Muscle of back (tissue), 11 donors: ENCODE measurements around the gene ZNF12. TPM values are rescaled to one million over a fixed set of nuclear protein-coding genes. Genes with fewer than 3 reads are reported as not detected.

Experiments used
- DNase-seq, 3 donors: peaks; one replicate each; pipeline versions ENCODE4 v3.0.0 to v3.0.0-alpha.2; 2013
- polyA plus RNA-seq, 10 donors: library from polyadenylated mRNA; unstranded; fragments of 120-200 nt; gene quantifications; one replicate each; pipeline ENCODE4 v1.2.1, GENCODE V29; 2013; ENCODE audit not compliant: insufficient read length in 10 of 10

The ZNF12 gene
- polyA plus RNA-seq, 10 donors = 17.8 to 26.8 (median 22.6) TPM

GRCh38 chr7:6648066-6648814 is 58.5 kb downstream of the ZNF12 start:
- DNase-seq = no peak

DNA sequence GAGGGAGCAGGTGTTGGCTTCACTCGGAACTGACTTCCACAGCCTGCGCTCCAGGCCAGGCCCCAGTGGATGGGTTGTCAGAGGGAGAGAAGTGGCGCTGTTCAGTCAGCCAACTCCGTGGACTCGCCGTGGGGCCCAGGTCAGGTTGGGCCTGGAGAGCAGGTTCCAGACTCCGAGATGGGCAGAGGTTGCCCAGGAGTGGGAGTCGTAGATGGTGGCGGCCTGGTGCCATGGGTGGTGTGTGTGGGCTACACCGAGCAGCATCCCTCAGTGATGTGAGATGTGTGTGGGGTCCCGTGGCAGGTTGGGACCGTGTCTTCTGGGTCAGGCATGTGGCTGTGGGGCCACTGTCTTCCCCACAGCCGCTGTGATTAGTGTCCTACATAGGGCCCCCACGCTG is 59.2 kb downstream of the ZNF12 start:
- DNase-seq = no peak

- DNase-seq = no peak
These were observed 59.7 kb downstream of the ZNF12 start for GRCh38 chr7:6647080-6647479.

GRCh38 chr7:6646465-6646864 is 60.3 kb downstream of the ZNF12 start:
- no peak for DNase-seq

GRCh38 chr7:6644728-6645127 is 62.0 kb downstream of the ZNF12 start:
- DNase-seq = no peak

DNA sequence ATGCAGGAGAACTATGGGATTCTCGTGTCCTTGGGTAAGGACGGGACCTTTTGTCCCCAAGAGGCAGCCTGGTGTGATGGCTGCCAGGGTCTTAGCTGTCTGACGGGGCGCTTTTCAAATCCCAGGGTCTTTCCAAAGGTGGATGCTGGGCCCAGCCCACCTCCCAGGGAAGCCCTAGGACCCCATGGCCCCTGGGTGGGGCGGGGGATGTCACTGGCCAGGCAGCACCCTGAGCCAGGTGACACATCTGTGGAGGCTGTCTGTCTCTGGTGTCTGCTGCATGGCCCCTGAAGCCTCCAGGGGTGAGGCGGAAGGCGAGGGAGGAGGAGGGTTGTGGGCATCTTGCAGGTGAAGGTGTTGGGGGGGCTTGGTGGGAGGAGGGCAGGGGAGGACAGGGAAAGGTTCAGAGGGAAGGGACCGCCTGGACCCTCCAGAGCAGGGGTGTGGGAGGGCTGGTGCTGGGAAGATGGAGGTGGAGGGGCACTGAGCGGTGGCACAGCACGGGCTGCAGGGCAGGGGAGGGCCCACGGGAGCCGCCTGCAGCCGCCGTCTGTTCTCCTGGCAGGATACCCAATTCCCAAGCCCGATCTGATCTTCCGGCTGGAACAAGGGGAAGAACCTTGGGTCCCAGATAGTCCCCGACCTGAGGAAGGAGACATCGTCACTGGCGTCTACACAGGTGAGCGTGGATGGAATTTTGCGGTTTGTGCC is 62.7 kb downstream of the ZNF12 start:
- no peak for DNase-seq

DNA sequence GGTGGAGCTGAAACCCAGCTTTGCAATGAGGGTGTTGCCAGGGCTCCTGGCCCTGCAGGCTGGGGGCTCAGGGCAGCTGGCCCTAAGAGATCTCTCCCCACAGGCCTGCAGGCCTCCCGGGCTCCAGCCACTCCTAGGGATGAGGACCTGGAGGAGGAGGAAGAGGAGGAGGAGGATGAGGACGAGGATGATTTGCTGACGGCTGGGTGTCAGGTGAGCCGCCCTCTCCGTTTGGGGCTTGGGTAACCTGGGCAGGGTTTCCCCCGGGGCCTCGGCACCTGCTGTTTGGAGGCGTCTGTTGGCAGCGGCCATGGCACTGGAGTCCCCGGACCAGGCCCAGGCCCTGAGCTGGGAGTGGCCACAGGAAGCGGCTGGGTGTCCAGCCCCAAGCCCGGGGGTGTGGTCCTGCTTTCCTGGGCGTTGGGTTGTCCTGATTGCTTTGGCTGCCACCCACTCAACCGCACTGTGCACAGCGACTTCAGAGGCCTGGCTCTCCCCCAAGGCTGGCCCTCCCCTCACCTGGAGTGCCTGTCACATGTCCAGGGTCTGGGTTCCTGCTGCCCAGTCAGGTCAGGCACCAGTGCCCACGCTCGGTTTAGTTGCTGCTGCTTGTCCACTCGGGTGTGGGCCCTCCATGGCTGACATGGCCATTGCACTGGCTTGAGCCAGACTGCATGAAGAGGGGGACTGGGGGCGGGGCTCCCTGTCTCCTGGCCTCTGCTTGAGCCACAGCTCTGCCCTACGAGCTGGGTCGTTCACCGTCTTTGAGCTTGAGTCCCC is 63.7 kb downstream of the ZNF12 start:
- DNase-seq = no peak

GRCh38 chr7:6642239-6642839 is 64.4 kb downstream of the ZNF12 start:
- DNase-seq = no peak

- no peak for DNase-seq
These were observed 65.3 kb downstream of the ZNF12 start for GRCh38 chr7:6641305-6642035.

- DNase-seq = peak in 1 of 3 donors; percentile 27
These were observed 66.5 kb downstream of the ZNF12 start for GRCh38 chr7:6640246-6640721.

- no peak for DNase-seq
These were observed 67.1 kb downstream of the ZNF12 start for GRCh38 chr7:6639627-6640026.

- no peak for DNase-seq
These were observed 67.7 kb downstream of the ZNF12 start for GRCh38 chr7:6639032-6639431.

Other genes starting within 250 kb of the ZNF12 start
- gene KDELR2, start 222.8 kb downstream of the ZNF12 start, polyA plus RNA-seq = 100 to 1,000 TPM; 183 to 234 (median 207) TPM
- under 1 TPM; 0.07 to 0.25 (median 0.15) TPM for gene GRID2IP, start 155.5 kb downstream of the ZNF12 start, polyA plus RNA-seq
- 10 to 100 TPM; 42.1 to 57.9 (median 45.7) TPM for gene ZDHHC4, start 129.5 kb downstream of the ZNF12 start, polyA plus RNA-seq
- 10 to 100 TPM; 16.9 to 27.9 (median 21.1) TPM for gene INTS15, start 116.9 kb downstream of the ZNF12 start, polyA plus RNA-seq
- gene ZNF853, start 91.3 kb downstream of the ZNF12 start, polyA plus RNA-seq = 10 to 100 TPM; 11.5 to 16.5 (median 14.5) TPM
- 10 to 100 TPM; 19.1 to 32.9 (median 24.2) TPM for gene ZNF316, start 69.6 kb downstream of the ZNF12 start, polyA plus RNA-seq
- under 1 TPM in 8 of 10 donors, not detected in 2; 0.21 to 0.63 (median 0.40) TPM for gene RSPH10B2, start 47.2 kb upstream of the ZNF12 start, polyA plus RNA-seq
- 10 to 100 TPM; 28.5 to 56.0 (median 38.7) TPM for gene CCZ1B, start 119.3 kb upstream of the ZNF12 start, polyA plus RNA-seq